HG03575 (cell line): ENCODE measurements around the gene DCUN1D4.
"Not testable (repeated sequence)": the region's sequence is repeated elsewhere in the genome, so short reads cannot be mapped to it uniquely, and the experiment has no call there.

Experiments
- ATAC-seq: cut with Tn5 transposase; IDR thresholded peaks from one replicate; pipeline ENCODE4 v1.9.1; 2021; ENCODE audit not compliant: unreplicated experiment, insufficient number of reproducible peaks, low FRiP score; ENCODE audit errors: extremely low read depth

Gene DCUN1D4

DNA sequence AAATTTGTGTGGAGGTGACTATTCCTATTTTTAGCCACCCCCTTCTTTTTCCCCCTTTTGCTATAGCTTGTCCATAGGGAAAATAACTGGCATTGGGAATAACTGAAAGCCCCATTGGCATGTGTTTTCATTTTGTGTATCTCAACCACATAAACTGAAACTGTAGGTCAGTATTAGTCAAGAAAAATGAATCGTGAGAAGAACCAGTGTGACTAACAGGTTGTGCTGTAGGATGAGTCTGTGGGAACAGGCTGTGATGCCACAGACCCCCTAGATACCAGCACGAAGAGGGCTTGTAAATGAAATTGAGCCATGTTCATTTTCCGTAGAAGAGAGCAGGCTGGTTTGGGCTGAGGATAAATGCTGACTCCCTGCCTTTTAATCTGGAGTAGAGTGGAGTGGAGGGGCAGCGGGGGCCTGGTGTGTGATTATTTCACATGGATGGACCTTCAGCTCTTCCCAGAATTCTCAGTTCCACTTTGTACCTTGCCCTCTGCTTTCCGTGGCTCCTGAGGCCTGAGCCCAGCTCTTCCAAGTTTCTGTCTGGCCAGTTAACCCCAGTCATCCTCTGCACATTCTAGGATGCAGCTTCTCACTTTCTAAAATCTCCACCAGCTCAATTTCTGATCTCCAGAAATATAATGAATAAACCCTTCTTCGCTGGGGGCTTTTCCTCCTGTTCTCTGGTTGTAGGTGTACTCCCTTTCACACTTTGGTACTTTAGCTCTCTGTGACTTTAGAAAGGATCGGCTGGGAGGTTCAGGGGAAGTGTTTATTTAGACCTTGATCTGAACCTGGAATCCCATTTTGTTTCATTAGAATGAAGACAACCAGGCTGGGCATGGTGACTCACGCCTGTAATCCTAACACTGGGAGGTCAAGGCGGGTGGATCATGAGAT is 37.3 kb downstream of the DCUN1D4 start:
- ATAC-seq: no peak

DNA sequence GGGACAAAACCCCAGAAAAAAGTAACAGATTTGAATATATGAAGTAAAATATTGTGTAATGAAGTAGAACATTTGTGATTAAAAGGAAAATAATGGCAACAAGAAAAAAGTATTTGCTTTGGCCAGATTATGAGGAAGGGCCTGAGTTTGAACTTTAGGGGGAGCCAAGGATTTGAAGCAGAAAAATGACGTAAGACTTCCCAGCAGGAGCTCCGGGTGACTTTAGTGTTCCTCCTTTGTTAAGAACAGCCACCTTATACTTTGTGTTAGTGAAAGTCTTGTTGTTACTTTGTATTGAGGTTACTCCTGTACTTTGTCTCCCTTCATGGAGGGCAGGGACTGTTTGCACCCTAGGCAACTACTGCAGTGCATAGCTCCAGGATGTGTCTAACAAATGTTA is 41.1 kb downstream of the DCUN1D4 start:
- ATAC-seq: no peak

DNA sequence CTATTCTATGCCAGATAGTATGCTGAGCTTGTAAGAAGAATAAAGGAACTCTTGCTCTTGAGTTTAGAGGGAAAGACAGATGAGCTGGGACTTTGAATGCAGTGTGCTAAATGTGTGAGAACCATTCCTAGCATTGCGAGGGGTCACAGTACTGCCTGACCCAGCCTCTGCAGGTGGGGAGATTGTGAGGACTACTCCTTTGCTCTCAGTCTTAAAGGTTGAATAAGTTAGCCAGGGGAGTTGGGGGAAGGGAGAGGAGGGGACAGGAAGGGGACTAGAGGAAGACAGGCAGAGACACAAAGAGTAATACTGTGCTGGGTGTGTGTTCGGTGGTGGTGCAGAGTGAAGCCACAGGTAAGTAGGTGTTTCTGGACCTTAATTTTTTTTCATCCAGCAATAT is 41.7 kb downstream of the DCUN1D4 start:
- ATAC-seq: no peak

DNA sequence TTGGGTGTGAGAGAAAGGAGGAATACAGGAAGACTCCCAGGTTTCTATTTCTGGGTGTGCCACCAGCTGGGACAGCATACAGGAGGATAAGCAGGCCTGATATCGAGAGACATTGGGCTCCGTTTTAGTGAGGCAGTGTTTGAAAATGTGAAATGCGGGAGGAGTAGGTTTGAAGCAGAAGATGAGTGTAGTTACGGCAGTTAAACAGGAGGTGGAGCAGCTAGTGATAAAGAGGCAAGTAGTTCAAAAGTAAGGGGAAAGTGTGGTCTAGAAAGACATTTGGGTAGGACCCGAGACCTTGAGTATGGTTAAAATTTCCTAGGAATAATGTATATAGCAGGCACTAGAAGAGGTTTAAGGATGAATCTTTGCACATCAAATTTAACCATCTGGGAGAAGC is 42.4 kb downstream of the DCUN1D4 start:
- peak; percentile 49 for ATAC-seq

DNA sequence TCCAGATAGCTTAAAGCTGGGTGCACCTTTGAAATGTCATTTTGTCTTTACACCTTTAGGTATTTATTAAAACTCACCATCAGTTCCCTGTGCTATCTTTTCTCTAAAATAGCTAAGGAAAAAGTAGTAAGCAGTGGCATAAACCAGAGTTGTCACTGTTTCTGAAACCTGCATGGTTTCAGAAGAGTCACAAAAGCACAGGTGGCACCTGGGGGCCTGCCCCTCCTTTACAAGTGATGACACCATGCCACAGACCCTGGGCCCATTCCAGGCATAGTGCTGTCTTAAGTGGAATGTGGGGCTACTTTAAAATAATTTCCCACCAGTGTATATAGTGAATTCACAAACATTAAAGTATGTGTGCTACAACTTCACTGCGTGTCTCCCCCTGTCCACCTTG is 47.8 kb downstream of the DCUN1D4 start:
- ATAC-seq: no peak

DNA sequence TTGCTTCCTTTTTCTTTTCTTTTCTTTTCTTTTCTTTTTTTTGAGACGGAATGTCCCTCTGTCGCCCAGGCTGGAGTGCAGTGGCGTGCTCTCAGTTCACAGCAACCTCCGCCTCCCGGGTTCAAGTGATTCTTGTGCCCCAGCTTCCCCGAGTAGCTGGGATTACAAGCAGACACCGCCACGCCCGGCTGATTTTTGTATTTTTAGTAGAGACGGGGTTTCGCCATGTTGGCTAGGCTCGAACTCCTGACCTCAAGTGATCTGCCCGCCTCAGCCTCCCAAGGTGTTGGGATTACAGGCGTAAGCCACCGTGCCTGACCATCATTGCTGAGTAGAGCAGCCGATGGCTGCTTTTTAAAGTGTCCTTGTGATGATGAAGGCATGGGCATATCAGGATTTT is 50.4 kb downstream of the DCUN1D4 start:
- ATAC-seq: not testable (repeated sequence)

DNA sequence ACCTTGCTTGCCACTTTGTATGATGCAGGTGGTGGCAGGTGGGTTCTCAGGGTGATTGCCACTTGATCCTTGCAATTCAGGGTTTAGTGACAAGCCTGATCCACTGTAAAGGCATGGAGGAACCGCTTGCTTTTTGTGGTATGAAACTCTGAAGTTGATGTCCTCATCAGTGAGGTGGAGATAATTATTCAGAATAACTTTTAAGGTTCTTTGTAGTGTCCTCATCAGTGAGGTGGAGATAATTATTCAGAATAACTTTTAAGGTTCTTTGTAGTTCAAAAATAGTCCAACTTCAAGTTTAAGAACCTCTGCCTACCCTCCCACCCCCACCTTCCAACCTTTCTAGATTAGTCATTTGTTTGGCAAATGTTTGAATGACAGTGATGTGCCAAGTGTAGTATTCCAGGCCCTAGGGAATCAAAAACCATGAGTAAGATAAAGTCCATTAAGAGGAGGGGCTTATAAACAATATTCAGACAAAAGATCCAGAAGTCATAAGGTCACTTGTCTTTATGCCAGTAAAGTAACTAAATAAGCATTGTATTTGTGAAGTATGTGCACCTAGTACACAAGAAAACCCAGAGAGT is 51.2 kb downstream of the DCUN1D4 start:
- no peak for ATAC-seq

DNA sequence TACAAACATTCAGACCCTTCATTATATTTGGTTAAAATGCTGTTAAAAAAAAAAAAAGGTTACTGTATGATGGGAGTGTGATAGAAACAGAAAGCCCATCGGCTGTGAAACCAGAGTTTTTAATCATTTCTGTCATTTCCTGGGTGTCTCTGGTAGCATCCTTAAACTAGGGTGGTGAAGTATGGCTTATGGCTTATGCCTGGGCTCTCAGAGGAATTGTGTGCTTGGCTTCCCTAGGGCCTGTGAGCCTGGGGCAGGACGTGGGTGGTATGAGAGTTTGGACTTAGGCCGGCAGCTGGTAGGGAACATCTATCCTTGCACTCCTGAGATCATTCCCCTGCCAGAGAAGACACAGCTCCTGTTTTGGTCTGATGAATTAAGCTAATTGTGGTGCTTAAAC is 52.2 kb downstream of the DCUN1D4 start:
- ATAC-seq: peak; percentile 58

DNA sequence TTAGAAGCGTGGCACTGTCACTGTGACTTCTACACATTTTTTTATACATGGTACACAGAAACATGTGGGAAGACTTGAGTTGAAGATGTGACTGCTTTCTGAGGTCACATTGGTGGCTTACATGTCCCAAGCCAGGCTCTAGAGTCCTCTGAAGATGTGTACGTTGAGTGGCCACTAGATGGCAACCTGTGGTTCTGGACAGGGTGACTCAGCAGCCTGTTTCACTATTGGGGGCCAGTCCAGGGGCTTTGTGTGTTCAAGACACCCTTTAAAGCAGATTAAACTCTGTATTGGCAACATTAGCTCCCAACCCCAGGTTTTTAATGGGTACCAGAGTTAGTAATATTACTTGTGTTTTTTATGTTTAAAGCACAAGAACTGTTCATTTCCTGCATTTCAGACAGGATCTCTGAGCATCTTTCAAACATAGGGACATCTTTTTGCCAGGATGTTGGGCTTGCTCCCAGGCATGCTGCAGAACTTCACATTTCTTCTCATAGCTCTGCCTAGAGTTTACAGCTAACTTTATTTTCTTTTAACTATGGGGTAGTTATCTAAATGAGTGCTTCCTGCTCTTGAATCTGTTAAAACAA is 53.0 kb downstream of the DCUN1D4 start:
- peak; percentile 93 for ATAC-seq

DNA sequence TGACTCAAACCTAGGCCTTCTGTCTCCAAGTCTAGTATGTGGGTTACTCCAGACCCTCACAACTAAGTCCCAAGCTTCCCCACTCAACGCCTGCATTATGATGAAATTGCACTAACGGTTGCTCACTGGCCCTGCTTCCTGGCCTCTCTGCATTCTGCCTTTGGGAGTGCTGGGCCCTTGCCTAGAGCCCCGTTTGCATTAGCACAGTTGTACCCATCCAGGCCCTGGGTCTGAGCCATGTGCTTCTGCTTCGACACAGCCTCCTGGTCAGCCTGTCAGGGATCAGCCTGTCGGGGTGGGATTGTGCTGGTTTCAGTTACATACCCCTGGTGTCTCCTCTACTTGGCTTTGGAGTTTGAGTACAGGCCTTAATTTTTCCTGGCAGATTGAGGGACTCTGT is 58.4 kb downstream of the DCUN1D4 start:
- no peak for ATAC-seq

DNA sequence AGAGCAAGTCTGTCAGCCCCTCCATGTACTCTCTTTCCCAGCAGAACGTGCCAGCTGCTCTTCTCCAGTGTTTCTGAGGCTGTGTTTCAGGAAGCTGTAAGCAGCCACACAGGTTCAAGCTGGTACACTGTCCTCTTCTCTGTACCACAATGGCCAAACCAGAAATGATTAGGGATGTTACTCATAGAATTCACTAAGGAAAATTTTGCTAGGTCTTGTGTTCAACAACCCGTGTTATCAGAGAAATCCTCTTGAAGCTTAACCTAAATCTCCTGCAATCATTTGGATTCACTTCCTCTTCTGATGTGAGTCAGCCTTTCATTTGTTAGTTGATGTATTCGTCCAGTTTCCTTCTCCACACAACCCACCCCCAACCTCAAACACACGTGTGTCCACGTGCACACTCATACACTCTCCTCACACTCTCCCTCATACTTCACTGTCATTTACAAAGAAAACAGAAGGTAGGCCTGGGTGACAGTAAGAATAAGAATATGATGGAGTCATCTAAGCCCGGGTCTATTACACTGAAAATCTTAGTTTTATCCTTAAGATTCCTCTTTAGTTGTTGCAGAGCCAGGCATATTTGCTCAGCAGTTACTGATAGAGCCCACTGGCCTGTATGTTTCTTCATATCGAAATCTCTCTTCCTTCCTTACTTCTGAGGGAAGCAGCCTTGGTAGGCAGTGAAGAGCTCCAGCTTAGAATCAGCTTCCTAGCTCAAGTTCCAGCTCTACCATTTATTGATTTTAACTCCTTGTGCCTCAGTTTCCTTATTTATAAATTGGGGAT is 63.4 kb downstream of the DCUN1D4 start:
- peak; percentile 97 for ATAC-seq

DNA sequence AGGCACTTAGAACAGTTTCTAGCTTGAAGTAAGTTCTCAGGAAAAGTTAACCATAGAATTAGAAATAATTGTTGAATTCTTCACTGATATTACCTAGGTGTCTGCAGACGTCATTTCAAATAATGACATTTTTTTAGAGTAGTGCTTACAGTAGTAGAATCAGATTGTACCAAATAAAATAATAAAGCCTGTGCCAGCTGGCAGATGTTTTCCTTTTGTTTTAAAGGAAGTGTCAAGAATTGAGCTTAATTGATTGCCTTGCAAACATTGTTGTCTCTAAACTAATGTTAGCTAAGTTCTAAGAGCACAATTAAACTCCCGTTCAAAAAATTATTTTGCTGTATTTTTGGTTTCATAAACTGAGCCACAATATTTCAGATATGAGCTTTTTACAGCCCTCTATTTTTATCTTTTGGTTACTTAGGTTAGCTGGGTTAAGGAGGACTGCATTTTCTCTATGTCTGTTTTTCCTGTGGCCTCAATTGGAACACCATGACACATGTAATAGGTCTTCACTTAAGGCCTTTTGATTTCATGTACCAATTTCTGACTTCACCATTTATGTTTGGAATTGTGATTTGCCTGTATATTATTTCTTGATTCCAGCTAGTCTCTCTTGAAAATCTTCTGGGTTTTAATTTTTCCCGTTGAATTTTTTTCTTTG is 64.2 kb downstream of the DCUN1D4 start:
- ATAC-seq: no peak

DNA sequence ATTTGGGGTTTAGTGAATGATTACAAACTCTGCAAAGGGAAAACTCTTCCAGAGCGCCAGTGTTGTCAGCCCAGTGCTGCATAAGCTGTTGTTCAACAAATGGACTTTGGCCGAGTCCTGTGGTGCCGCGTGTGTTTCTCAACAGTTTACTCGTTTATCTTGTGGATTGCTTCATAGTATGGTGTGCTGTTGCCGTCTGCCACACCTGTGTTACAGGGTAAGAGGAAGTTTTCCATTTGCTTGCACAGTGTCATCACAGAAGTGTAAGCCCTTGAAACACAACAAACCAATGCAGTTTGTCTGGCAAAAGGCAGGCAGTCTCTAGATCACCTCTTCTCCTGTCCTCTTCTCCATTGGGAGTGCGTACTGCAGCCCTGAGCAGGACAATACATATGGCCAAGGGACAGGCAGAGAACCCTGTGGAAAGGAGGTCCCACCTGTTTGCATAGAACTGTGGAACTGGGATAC is 66.3 kb downstream of the DCUN1D4 start:
- ATAC-seq: no peak

DNA sequence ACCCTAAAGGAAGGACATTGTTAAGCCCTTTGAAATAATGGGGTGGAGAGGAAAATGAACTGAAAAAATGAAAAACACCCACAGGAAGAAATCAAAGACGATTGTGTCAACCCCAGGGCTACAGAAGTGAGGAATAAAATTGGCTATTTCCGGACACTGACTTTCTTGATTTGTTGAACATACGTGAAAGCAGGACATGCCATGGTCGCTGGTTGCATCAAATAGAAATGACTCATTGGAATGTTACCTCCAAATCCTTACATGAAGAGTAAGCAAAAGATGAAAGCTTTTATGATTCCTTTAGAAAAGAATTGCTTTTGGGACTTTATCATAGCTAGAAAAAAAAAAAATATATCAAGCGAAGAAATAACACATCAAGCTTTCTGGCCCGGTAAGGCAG is 75.3 kb downstream of the DCUN1D4 start:
- ATAC-seq: no peak

DNA sequence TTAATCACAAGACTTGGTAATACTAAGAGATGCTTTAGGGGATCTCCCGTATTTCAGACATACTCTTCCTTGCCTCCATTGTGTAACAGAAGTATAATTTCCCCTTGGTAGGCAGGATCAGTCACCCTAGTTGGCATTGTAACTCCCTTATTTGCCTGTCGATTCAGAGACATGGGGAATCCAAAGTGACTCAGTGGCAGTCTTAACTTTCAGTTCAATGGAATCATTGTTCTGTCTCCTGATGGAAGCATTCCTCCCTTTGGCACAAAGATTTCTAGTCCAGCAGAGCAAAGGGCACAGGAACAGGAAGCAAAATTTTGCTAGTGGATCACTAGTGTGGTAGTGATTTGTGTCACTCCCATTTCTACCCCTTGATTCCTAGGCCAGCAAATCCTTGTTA is 80.4 kb downstream of the DCUN1D4 start:
- ATAC-seq: no peak

DNA sequence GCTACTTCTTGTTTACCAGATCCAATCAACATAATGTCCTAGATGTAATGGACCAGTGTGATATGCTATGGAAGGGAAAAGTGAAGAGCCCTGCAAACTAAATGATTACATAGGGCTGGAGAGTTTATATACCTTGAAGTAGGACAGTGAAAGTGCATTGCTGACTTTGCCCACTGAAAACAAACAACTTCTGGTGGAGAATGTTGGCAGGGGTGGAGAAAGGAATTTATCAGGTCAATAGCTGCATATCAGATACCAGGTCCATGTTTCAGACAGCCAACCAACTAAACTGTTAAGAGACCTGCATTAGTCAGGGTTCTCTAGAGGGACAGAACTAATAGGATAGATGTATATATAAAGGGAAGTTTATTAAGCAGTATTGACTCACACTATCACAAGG is 82.4 kb downstream of the DCUN1D4 start:
- ATAC-seq: no peak

DNA sequence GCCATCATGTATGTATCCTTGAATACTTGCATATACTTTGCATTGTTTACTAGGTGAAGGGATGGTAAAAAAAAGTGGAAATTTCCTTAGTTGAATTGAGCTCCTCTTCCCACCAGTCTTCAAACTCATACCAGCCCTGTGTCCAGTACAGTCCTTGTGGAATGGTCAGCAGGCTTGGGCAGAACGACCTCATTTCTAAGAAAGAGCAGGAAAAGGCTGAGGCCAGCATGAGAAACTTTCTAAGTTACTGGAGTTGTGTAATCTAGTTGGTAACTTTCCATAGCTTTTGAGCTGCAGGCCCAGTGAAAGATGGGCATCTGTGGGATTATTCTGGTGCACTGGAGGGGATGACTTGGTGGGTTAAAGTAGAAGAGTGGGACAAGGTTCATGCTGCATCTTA is 87.6 kb downstream of the DCUN1D4 start:
- ATAC-seq: no peak

DNA sequence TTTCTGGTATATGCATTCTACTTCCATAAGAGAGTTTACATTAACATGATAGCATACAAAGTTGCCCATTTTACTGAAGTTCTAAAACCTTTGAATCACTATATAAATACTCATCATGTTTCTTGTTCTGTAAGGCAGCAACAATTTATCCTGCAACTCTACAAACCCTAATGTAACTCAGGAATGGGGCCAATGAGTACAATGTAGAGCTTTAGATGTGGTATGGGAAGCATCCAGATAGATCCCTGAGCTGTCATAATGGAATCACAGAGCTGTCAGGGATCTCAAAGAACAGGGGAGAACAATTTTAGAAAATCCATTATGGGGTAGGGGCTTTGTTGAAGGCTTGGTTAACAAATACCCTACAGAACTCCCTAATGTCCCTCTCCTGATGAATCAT is 88.5 kb downstream of the DCUN1D4 start:
- no peak for ATAC-seq

DNA sequence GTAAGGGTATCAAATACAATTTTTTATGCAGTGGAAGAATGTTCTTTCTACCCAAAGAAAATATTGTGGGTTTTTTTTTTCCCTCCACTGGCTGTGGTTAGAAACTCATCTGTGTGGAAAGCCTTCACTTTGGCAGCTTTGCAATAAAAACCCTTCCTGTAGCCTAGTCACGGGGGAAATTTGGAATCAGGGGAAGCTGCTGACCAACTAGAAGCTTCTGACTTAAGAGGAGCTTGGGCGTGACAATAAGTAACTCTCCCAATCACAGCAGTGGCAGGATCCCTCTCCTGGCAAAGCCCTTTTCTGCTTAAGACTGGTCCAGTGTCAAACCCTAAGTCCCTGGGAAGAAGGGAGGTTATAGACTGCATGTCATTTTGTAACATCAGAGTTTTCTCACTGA is 89.3 kb downstream of the DCUN1D4 start:
- no peak for ATAC-seq
